ENCODE measurements around the gene MYH7.

MYH7 gene

GRCh38 chr14:23442721-23443356, 7.4 kb upstream of the MYH7 start:
- H3K9me3 ChIP-seq (ENCODE audit: insufficient read depth, low read length): no peaks in the 10 kb centered on the region
- H4K20me1 ChIP-seq (ENCODE audit: low read depth, low read length): no peaks in the 10 kb centered on the region
- H2AFZ ChIP-seq (ENCODE audit: low read depth, low read length, severe bottlenecking): no peak overlapping the region
- no peaks in the 10 kb centered on the region for H3K9me2 ChIP-seq (replicated peaks; ENCODE audit: insufficient read depth, low read length)
- TF ChIP-seq EZH2phosphoT487 (conservative IDR thresholded peaks at IDR 0.05; ENCODE audit: low read length): no peak
- no peak for TF ChIP-seq CTCF (IDR thresholded peaks at IDR 0.05; ENCODE audit: insufficient read depth, low read length, poor library complexity, severe bottlenecking)
- no peaks in the 10 kb centered on the region for H3K79me2 ChIP-seq (ENCODE audit: insufficient read depth, low read length)
- H3K27me3 ChIP-seq (ENCODE audit: low read length): no peaks in the 10 kb centered on the region
- H3K36me3 ChIP-seq (ENCODE audit: low read length): no peaks in the 10 kb centered on the region
- no peaks in the 10 kb centered on the region for H3F3A ChIP-seq (ENCODE audit: insufficient read depth)
- H3K27ac ChIP-seq (ENCODE audit: low read depth, low read length): no peak overlapping the region
- H3K4me2 ChIP-seq (ENCODE audit: low read depth, low read length, poor library complexity, severe bottlenecking): no peak overlapping the region
- no peak overlapping the region for H3K9ac ChIP-seq (ENCODE audit: low read length)
- H3K4me3 ChIP-seq (ENCODE audit: insufficient read depth, low read length, poor library complexity, severe bottlenecking): no peak overlapping the region

DNA sequence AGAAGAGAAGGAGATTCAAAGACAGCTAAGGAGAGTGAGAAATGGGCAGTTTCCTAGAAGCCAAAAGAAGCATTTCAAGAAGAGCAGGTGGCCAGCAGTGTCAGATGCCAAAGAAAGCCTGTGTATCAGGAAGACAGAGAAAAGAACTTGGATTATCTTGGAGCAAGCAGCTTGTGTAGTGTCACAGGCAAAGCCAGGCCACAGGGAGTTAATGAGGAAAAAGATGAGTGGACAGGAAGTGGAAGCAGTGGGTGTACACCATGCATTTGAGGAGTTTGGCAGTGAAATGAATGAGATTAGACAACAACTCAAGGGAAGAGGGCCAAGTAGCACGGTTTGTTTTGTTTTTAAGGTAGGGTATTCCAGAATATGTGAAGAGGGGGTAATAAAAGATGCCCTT, 5.6 kb upstream of the MYH7 start:
- H3K4me3 ChIP-seq (ENCODE audit: insufficient read depth, low read length, poor library complexity, severe bottlenecking): no peak overlapping the region
- no peaks in the 10 kb centered on the region for H3K9me3 ChIP-seq (ENCODE audit: insufficient read depth, low read length)
- no peak for TF ChIP-seq EZH2phosphoT487 (conservative IDR thresholded peaks at IDR 0.05; ENCODE audit: low read length)
- TF ChIP-seq CTCF (IDR thresholded peaks at IDR 0.05; ENCODE audit: insufficient read depth, low read length, poor library complexity, severe bottlenecking): no peak
- H3K4me2 ChIP-seq (ENCODE audit: low read depth, low read length, poor library complexity, severe bottlenecking): no peak overlapping the region
- H2AFZ ChIP-seq (ENCODE audit: low read depth, low read length, severe bottlenecking): no peak overlapping the region
- no peaks in the 10 kb centered on the region for H3K79me2 ChIP-seq (ENCODE audit: insufficient read depth, low read length)
- no peaks in the 10 kb centered on the region for H3F3A ChIP-seq (ENCODE audit: insufficient read depth)
- H3K27me3 ChIP-seq (ENCODE audit: low read length): no peaks in the 10 kb centered on the region
- no peaks in the 10 kb centered on the region for H3K36me3 ChIP-seq (ENCODE audit: low read length)
- no peak overlapping the region for H3K27ac ChIP-seq (ENCODE audit: low read depth, low read length)
- H4K20me1 ChIP-seq (ENCODE audit: low read depth, low read length): no peaks in the 10 kb centered on the region
- H3K9me2 ChIP-seq (replicated peaks; ENCODE audit: insufficient read depth, low read length): no peaks in the 10 kb centered on the region
- H3K9ac ChIP-seq (ENCODE audit: low read length): no peak overlapping the region

- Histone ChIP-seq H3K27ac (ENCODE audit: low read depth, low read length) (no peak overlapping the region), H3K4me3 (ENCODE audit: insufficient read depth, low read length, poor library complexity, severe bottlenecking) (no peak overlapping the region), H4K20me1 (ENCODE audit: low read depth, low read length) (no peaks in the 10 kb centered on the region), H3K9me2 (replicated peaks; ENCODE audit: insufficient read depth, low read length) (no peaks in the 10 kb centered on the region), H3K4me2 (ENCODE audit: low read depth, low read length, poor library complexity, severe bottlenecking) (no peak overlapping the region), H3K36me3 (ENCODE audit: low read length) (no peaks in the 10 kb centered on the region), H3K9me3 (ENCODE audit: insufficient read depth, low read length) (no peaks in the 10 kb centered on the region), H3K9ac (ENCODE audit: low read length) (no peak overlapping the region), H3F3A (ENCODE audit: insufficient read depth) (no peaks in the 10 kb centered on the region), H2AFZ (ENCODE audit: low read depth, low read length, severe bottlenecking) (no peak overlapping the region), H3K27me3 (ENCODE audit: low read length) (no peaks in the 10 kb centered on the region), H3K79me2 (ENCODE audit: insufficient read depth, low read length) (no peaks in the 10 kb centered on the region)
- TF ChIP-seq CTCF (IDR thresholded peaks at IDR 0.05; ENCODE audit: insufficient read depth, low read length, poor library complexity, severe bottlenecking) (no peak), EZH2phosphoT487 (conservative IDR thresholded peaks at IDR 0.05; ENCODE audit: low read length) (no peak)
Observed at GRCh38 chr14:23439107-23439835, 3.8 kb upstream of the MYH7 start.
